Ureter (tissue), 1 donor: ENCODE data around the gene TUBD1. TPM values are rescaled to one million over a fixed set of nuclear protein-coding genes. Genes with fewer than 3 reads are reported as not detected.
A peak's percentile ranks its signal among the peaks of the same experiment; 100 is the strongest.
"Not testable (repeated sequence)": the region's sequence is repeated elsewhere in the genome, so short reads cannot be mapped to it uniquely, and the experiment has no call there.

Experiments
- DNase-seq: peaks from one replicate; pipeline ENCODE4 v3.0.0-alpha.2; 2020; ENCODE audit warnings: low spot score
- total RNA-seq: library from RNA; stranded (reverse); gene quantifications from one replicate; pipeline ENCODE4 v1.2.4, GENCODE V29; 2023
- donor health status: DM: yes; HTN: yes; CAD: no.

Gene TUBD1
- total RNA-seq, 1 donor from 2014 or later: 9.4 TPM

- DNase-seq: no peak
Measured at GRCh38 chr17:59874376-59874775, 18.4 kb downstream of the TUBD1 start.

- DNase-seq: not testable (repeated sequence)
Measured at GRCh38 chr17:59873414-59873813, 19.3 kb downstream of the TUBD1 start.

DNA sequence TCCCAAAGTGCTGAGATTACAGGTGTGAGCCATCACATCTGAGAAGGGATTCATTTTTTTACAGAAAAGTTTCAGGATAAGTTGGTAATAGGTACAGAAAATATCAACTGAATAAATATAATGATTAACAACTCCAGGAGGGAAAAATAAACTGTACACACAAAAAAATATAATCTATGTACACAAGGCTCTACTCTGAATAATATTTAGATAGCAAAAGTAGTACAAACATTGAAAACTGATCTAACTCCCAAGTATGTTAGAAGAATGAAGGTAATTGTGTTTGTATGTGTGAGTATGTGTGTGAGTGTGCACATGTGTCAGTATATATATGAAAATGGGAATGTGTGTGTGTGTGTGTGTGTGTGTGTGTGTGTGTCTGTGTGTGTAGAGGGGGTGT lies 20.4 kb downstream of the TUBD1 start:
- no peak for DNase-seq

GRCh38 chr17:59870482-59870881 lies 22.3 kb downstream of the TUBD1 start:
- DNase-seq: no peak

DNA sequence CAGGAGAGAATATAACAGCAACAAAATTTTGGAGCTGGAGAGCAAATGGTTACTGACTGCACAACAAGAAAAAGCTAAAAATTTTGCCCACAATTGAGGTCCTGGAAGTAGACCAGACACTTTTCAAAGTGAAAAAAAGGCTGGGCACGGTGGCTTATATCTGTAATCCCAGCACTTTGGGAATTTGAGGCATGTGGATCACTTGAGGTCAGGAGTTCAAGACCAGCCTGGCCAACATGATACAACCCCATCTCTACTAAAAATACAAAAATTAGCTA lies 22.9 kb downstream of the TUBD1 start:
- DNase-seq: no peak

DNA sequence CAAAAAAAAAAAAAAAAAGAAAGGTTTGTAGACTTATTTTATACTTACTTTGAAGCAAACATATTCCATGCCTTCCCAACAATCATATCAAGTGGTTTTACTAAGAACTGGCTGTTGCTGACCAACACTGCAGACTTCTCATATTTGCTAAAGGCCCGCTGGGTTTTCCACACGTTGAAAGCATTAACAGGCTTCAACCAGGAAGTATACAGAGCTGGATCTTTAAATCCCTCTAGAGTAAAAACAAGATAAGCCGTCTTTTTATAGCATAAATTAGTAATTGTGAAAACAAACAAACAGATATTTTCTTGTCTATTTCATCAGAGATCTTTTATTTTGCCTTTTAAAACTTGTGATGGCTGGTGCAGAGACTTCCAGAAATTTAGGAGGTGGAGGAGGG lies 29.1 kb downstream of the TUBD1 start:
- no peak for DNase-seq

- DNase-seq: no peak
Measured at GRCh38 chr17:59859444-59860025, 33.2 kb downstream of the TUBD1 start.

DNA sequence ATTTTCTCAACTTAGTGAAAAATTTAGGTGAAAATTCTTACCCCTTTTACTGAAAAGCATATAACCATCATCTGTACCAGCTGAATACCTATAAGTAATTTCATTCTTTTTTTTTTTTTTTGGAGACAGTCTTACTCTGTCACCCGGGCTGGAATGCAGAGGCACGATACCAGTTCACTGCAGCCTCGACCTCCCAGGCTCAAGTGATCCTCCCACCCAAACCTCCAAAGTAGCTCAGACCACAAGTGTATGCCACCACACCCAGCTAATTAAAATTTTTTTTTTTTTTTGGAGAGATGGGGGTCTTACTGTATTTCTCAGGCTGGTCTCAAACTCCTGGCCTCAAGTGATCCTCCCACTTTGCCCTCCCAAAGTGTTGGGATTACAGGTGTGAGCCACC lies 33.8 kb downstream of the TUBD1 start:
- no peak for DNase-seq

GRCh38 chr17:59858167-59858816 lies 34.5 kb downstream of the TUBD1 start:
- DNase-seq: no peak

DNA sequence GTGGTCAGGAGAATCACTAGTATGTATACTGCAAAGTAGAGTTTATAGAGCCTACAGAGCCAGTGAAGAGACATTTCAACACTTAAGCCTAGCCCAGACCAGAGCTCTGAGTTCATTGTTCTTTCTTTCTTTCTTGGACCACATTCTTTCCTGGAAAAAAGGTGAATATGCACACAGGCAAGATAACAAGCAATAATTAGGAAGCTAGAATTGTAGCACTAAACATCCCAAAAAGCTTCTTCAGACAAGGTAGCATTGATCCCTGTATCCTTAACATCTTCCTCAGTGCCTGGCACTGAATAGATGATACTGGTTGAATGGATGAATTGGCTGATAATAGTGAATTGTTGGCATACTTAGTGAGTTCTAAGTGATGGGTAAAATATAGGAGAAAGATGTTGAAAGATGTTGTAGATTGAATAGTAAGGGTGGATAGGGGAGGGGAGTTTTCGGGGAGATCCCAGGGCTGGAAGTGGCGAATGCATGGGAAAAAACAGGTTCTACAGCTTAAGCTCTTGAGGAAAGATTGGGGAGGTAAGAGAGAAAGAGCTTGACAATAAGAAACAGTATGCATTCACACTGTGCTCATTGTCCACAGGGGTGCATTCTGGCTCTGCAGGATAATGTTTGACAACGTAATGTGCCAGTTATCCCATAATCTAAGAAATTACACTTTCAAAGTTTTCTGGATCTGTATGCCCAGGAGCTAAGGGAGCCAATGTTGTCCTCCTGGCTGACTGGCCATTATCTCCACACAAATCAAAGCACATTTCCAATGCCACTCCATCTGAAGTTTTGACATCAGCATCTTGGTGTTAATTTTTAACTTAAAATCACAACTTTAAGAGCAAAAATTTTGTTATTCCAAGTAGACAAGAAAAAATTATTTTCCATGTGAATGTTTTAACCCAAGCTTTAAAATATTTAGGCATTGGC lies 35.6 kb downstream of the TUBD1 start:
- DNase-seq: no peak

DNA sequence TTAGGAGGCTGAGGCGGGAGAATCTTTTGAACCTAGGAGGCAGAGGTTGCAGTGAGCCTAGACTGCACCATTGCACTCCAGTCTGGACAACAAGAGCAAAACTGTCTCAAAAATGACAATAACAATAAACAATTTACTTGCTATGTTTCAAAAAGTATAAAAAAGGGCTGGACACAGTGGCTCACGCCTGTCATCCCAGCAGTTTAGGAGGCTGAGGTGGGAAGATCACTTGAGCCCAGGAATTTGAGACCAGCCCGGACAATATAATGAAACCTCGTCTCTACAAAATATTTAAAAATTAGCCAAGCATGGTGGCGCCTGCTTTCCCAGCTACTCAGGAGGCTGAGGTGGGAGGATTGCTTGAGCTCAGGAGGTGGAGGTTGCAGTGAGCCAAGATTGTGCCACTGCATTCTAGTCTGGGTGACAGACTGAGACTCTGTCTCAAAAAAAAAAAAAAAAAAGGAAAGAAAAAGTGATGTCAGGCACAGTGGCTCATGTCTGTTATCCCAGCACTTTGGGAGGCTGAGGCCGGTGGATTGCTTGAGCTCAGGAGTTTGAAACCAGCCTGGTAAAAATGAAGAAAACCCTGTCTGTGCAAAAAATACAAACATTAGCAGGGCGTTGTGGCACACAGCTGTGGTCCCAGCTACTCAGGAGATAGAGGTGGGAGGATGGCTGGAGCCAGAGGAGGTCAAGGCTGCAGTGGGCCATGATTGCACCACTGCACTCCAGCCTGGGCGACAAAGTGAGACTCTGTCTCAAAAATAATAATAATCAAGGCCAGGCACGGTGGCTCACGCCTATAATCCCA lies 38.6 kb downstream of the TUBD1 start:
- not testable (repeated sequence) for DNase-seq

DNA sequence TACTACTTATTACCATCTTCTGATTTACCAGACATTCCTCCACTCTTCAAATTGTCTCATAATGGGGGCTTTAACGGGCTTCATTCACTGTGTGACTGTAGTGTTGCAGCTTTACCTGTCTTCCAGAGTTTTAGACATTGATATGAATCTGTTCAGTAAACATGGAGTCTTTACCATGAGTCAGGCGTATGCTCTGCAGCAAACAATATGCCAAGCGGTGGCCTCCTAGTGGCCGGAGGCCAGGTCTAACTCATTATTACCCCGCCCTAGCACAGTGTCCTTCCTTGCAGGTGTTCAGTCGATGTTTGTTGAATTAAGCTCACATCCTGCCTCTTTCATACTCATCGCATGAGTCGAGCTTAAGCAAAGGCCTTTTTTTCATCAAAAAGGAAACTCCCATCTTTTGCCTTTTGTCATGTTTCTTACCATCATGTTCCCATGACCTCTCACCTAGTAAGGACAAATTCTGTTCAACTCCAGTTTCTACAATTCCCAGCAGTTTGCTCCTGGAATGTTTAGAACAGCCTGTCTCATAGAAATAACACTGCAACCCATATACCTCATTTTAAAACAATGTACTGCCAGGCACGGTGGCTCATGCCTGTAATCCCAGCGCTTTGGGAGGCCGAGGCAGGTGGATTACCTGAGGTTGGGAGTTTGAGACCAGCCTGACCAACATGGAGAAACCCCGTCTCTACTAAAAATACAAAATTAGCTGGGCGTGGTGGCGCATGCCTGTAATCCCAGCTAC lies 39.4 kb downstream of the TUBD1 start:
- peak; percentile 71 for DNase-seq

GRCh38 chr17:59852847-59853167 lies 39.9 kb downstream of the TUBD1 start:
- DNase-seq: not testable (repeated sequence)

DNA sequence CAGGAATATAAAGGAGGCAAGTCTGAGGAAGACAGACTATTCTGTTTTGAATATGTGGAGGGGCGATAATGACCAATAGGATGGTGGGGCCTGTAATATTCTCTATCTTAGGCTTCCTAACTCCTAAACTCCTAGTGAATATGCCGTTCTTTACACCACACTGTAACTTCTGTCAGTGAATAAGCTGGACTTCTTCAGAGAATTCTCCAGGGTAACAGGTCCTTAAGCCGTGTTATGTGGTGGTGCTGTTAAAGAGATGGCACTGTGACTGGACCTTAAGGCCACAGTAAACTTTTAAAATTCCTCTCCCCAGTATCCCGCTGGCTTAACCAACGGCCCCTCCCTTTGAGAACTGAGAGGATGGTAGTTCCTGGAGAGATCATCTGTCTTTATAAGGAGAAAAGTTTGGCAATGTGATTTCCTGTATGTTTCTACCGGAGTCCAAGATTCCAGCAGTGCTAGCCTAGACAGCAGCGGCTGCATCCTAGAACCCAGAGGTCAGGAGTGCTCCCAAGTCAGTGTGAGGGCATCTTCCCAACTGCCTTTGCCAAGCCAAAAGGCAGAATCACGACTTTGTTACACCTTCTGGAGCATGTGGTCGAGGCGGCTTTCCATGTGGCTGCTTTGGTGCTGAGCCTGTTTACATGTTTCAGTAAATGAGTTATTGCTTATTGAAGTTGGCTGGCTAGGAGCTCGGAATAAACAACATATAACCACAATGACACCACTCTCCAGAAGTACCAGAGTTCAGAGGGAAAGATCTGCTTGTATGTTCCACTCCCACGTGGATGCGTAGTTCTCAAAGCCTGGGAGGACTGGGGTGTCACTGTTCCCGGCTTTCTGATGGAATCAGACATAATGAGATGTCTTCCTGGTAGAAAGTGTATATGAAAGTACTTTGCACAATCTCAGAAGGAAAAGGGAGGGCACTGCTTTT lies 41.0 kb downstream of the TUBD1 start:
- no peak for DNase-seq

- not testable (repeated sequence) for DNase-seq
Measured at GRCh38 chr17:59850311-59850710, 42.4 kb downstream of the TUBD1 start.

DNA sequence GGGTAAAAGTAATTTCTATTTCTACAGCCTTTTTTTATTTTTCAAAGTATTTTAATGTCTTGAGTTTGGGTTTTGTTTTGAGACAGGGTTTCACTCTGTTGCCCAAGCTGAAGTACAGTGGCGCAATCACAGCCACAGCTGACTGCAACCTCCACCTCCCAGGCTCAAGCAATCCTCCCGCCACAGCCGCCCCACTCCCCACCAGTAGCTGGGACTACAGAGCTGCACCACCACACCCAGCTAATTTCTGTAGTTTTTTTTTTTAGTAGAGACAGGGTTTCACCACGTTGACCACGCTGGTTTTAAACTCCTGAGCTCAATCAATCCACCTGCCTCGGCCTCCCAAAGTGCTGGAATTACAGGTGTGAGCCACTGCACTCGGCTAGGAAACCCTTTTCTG lies 44.0 kb downstream of the TUBD1 start:
- DNase-seq: no peak

DNA sequence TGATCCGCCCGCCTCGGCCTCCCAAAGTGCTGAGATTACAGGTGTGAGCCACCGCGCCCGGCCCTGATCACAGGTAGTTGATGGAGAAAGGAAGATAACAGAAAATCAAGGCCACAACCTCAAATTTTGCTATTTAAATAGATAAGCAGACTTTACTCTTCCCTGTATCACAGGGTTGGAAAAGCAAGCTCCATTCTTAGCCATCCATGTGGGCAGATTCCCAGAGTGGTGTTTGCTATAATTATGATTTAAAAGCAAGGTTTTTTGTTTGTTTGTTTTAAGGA lies 44.4 kb downstream of the TUBD1 start:
- DNase-seq: no peak

GRCh38 chr17:59846394-59847165 lies 46.2 kb downstream of the TUBD1 start:
- DNase-seq: no peak

DNA sequence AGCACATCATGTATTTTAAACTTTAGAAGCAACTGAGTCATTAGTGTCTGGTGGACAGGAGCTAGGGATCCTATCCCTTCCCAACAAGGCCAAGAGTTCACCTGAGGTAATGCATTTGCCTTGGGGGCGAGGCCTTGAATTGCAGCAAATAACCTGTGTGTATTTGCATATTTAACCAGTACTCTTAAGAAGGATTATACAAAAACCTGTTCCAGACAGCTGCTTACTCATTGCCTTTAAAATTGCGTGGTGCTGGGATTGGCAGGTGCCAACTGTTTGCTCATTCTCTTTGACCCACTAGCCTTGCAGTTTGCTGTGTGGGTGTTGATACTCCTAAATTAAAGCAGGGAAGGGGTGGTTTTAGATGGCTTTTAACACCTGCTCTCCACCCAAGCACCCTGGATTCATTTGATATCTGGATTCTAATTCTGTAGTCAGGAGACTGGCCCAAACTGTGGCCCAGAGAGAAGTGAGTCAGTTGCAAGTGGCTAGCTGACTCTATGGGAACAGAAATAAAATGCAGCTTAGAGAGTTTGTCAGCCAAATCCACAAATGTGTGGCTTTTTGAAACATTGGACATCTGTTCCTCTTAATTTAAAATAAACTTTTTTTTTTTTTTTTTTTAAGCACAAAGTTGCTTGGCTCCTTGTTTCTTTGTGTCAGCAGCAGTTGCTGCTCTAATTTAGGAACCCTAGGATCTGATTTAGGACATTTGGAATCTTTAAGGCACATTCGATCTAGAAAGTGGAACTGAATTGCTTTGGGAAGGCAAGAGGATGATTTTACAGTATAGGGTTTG lies 46.9 kb downstream of the TUBD1 start:
- no peak for DNase-seq
